ENCODE results near the gene CASTOR2.

Gene CASTOR2

DNA sequence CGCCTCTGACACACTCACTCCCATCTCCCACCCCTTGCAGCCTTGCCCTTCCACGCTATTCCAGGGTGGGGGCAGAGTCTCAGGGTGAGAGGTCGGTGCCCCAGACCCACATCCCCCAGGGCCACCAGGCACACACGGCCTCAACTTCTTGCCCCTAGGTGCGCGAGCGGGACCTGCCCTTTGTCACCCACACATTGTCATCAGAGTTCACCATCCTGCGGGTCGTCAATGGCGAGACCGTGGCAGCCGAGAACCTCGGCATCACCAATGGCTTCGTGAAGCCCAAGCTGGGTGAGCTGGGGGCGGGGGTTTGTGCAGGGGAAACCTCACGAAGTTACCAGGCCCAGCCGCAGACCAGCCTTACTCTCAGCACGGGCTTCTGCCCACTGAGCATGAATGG, 53.3 kb downstream of the CASTOR2 start:
- no peaks in the 10 kb centered on the region for H3K9me3 ChIP-seq (ENCODE audit: control insufficient read depth, low read length)
- no peak overlapping the region for H3K9ac ChIP-seq (ENCODE audit: low read length)
- no peaks in the 10 kb centered on the region for H3K27me3 ChIP-seq (ENCODE audit: control insufficient read depth, insufficient read depth, low read length)
- no peaks in the 10 kb centered on the region for H3K36me3 ChIP-seq (ENCODE audit: control insufficient read depth, insufficient read depth, low read length)
- no peaks in the 10 kb centered on the region for H3K4me1 ChIP-seq (ENCODE audit: control insufficient read depth, insufficient read depth, low read length)
- no peak overlapping the region for H3K4me3 ChIP-seq (ENCODE audit: low read length)

DNA sequence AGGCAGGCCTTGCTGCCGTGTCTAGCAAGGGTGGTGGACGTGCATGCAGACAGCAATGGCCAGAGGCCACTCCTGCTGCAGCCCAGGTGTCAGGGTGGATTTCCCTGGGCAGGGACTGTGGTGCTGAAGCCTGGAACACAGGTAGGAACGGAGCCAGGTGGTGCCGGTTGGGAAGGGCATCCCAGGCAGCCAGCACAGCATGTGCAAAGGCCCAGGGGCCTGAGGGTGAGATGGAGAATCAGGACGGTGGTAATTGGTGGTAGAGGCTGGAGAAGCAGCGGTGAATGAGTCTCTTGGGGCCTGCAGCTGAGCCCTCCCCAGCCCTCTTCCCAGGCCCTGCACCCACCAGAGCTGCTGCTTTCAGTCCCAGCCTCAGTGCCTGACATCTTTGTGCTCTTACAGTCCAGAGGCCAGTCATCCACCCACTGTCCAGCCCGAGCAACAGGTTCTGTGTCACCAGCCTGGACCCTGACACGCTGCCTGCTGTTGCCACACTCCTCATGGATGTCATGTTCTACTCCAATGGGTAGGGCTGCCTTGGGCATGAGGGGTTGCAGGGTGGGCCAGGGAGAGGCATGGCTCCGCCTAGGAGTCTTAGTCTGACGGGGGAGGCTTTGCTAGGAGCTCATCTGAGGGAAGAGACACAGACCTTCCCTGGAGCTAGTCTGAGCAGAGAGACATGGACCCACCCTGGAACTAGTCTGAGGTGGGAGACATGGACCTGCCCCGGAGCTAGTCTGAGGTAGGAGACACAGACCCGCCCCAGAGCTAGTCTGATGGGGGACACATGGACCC, 54.3 kb downstream of the CASTOR2 start:
- Histone ChIP-seq H3K36me3 (ENCODE audit: control insufficient read depth, insufficient read depth, low read length) (no peaks in the 10 kb centered on the region), H3K27me3 (ENCODE audit: control insufficient read depth, insufficient read depth, low read length) (no peaks in the 10 kb centered on the region), H3K4me3 (ENCODE audit: low read length) (no peak overlapping the region)

GRCh38 chr7:75019800-75020199, 55.3 kb downstream of the CASTOR2 start:
- Histone ChIP-seq H3K27me3 (ENCODE audit: control insufficient read depth, insufficient read depth, low read length) (no peaks in the 10 kb centered on the region), H3K36me3 (ENCODE audit: control insufficient read depth, insufficient read depth, low read length) (no peaks in the 10 kb centered on the region), H3K9me3 (ENCODE audit: control insufficient read depth, low read length) (no peaks in the 10 kb centered on the region), H3K4me3 (ENCODE audit: low read length) (no peak overlapping the region), H3K9ac (ENCODE audit: low read length) (no peak overlapping the region), H3K4me1 (ENCODE audit: control insufficient read depth, insufficient read depth, low read length) (no peaks in the 10 kb centered on the region)

More for the DNA sequence above, 54.3 kb downstream of the CASTOR2 start:
- H3K4me1 ChIP-seq (ENCODE audit: control insufficient read depth, insufficient read depth, low read length): no peaks in the 10 kb centered on the region
- no peak overlapping the region for H3K9ac ChIP-seq (ENCODE audit: low read length)
- no peaks in the 10 kb centered on the region for H3K9me3 ChIP-seq (ENCODE audit: control insufficient read depth, low read length)

GRCh38 chr7:75024922-75025321, 60.4 kb downstream of the CASTOR2 start:
- Histone ChIP-seq H3K9ac (ENCODE audit: low read length) (no peak overlapping the region), H3K9me3 (ENCODE audit: control insufficient read depth, low read length) (no peaks in the 10 kb centered on the region), H3K4me3 (ENCODE audit: low read length) (no peak overlapping the region), H3K36me3 (ENCODE audit: control insufficient read depth, insufficient read depth, low read length) (no peaks in the 10 kb centered on the region), H3K4me1 (ENCODE audit: control insufficient read depth, insufficient read depth, low read length) (no peaks in the 10 kb centered on the region), H3K27me3 (ENCODE audit: control insufficient read depth, insufficient read depth, low read length) (no peaks in the 10 kb centered on the region)

DNA sequence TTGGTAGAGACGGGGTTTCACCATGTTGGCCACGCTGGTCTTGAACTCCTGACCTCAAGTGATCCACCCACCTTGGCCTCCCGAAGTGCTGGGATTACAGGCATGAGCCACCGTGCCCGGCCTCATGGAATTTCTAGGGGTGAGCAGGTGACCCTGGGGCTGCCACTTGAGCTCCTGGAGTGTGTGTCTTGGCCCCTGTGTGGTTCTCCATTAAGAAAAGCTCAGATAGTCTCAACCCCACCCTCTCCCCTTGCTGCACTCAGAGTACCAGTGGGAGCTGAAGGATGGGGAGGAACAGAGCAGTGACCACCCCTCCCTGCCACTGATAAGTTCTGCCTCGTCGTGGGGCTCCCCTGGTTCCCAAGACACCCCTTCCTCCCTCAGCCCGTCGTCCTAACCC, 63.8 kb downstream of the CASTOR2 start:
- Histone ChIP-seq H3K36me3 (ENCODE audit: control insufficient read depth, insufficient read depth, low read length) (no peaks in the 10 kb centered on the region), H3K9me3 (ENCODE audit: control insufficient read depth, low read length) (no peaks in the 10 kb centered on the region), H3K4me1 (ENCODE audit: control insufficient read depth, insufficient read depth, low read length) (no peaks in the 10 kb centered on the region), H3K4me3 (ENCODE audit: low read length) (no peak overlapping the region), H3K27me3 (ENCODE audit: control insufficient read depth, insufficient read depth, low read length) (no peaks in the 10 kb centered on the region), H3K9ac (ENCODE audit: low read length) (no peak overlapping the region)

GRCh38 chr7:75033064-75033463, 68.6 kb downstream of the CASTOR2 start:
- H3K4me1 ChIP-seq (ENCODE audit: control insufficient read depth, insufficient read depth, low read length): no peaks in the 10 kb centered on the region
- no peaks in the 10 kb centered on the region for H3K27me3 ChIP-seq (ENCODE audit: control insufficient read depth, insufficient read depth, low read length)
- H3K4me3 ChIP-seq (ENCODE audit: low read length): no peak overlapping the region
- no peak overlapping the region for H3K9ac ChIP-seq (ENCODE audit: low read length)
- no peaks in the 10 kb centered on the region for H3K9me3 ChIP-seq (ENCODE audit: control insufficient read depth, low read length)
- H3K36me3 ChIP-seq (ENCODE audit: control insufficient read depth, insufficient read depth, low read length): no peaks in the 10 kb centered on the region

GRCh38 chr7:75033826-75034225, 69.3 kb downstream of the CASTOR2 start:
- Histone ChIP-seq H3K9ac (ENCODE audit: low read length) (no peak overlapping the region), H3K9me3 (ENCODE audit: control insufficient read depth, low read length) (no peaks in the 10 kb centered on the region), H3K4me3 (ENCODE audit: low read length) (no peak overlapping the region), H3K4me1 (ENCODE audit: control insufficient read depth, insufficient read depth, low read length) (no peaks in the 10 kb centered on the region), H3K36me3 (ENCODE audit: control insufficient read depth, insufficient read depth, low read length) (no peaks in the 10 kb centered on the region), H3K27me3 (ENCODE audit: control insufficient read depth, insufficient read depth, low read length) (no peaks in the 10 kb centered on the region)

GRCh38 chr7:75038508-75038907, 74.0 kb downstream of the CASTOR2 start:
- Histone ChIP-seq H3K9me3 (ENCODE audit: control insufficient read depth, low read length) (no peaks in the 10 kb centered on the region), H3K27me3 (ENCODE audit: control insufficient read depth, insufficient read depth, low read length) (no peaks in the 10 kb centered on the region), H3K4me1 (ENCODE audit: control insufficient read depth, insufficient read depth, low read length) (no peaks in the 10 kb centered on the region), H3K4me3 (ENCODE audit: low read length) (no peak overlapping the region), H3K36me3 (ENCODE audit: control insufficient read depth, insufficient read depth, low read length) (peaks cover 5% of the 10 kb centered on the region), H3K9ac (ENCODE audit: low read length) (no peak overlapping the region)

DNA sequence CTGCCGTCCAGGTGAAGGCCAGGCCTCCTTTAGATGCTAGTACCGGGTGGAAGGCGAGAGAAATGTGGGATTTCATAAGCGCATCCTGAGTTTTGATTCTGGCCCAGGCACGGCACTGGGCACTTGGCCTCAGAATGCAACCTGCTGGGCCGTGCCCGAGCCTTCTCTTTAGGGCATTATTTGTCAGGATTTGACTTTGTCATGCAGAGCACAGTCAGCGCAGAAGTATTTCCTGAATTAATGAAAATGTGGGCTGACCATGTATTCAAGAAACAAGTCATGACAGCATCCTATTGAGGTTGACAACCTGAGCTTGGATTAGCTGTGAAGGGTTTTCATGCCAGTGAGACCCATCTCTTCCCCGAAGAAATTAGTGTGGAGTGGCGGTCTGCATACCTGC, 74.7 kb downstream of the CASTOR2 start:
- H3K9ac ChIP-seq (ENCODE audit: low read length): no peak overlapping the region
- H3K27me3 ChIP-seq (ENCODE audit: control insufficient read depth, insufficient read depth, low read length): no peaks in the 10 kb centered on the region
- peaks cover 5% of the 10 kb centered on the region for H3K36me3 ChIP-seq (ENCODE audit: control insufficient read depth, insufficient read depth, low read length)
- H3K4me1 ChIP-seq (ENCODE audit: control insufficient read depth, insufficient read depth, low read length): no peaks in the 10 kb centered on the region
- no peaks in the 10 kb centered on the region for H3K9me3 ChIP-seq (ENCODE audit: control insufficient read depth, low read length)
- no peak overlapping the region for H3K4me3 ChIP-seq (ENCODE audit: low read length)

DNA sequence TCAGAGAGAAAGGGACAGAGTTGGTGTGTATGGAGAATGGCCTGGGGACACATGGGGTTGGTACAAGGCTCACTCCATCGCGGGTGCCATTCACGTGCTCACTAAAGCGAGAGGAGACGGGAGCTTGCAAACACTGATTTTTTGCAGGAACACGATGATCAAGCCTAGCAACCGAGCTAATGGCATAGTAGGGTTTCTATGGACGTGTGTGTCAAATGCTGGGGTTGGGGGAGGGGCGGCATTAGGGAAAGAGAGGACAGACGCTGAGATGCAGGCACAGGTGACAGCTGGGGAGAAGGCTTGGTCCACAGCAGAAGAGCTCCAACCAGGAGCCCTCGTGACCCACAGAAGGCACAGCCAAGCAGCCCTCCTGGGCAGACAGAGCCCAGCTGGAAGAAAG, 75.2 kb downstream of the CASTOR2 start:
- no peaks in the 10 kb centered on the region for H3K27me3 ChIP-seq (ENCODE audit: control insufficient read depth, insufficient read depth, low read length)
- peaks cover 5% of the 10 kb centered on the region for H3K36me3 ChIP-seq (ENCODE audit: control insufficient read depth, insufficient read depth, low read length)
- H3K4me1 ChIP-seq (ENCODE audit: control insufficient read depth, insufficient read depth, low read length): no peaks in the 10 kb centered on the region
- H3K4me3 ChIP-seq (ENCODE audit: low read length): no peak overlapping the region
- no peak overlapping the region for H3K9ac ChIP-seq (ENCODE audit: low read length)
- H3K9me3 ChIP-seq (ENCODE audit: control insufficient read depth, low read length): no peaks in the 10 kb centered on the region

- Histone ChIP-seq H3K9me3 (ENCODE audit: control insufficient read depth, low read length) (no peaks in the 10 kb centered on the region), H3K4me3 (ENCODE audit: low read length) (no peak overlapping the region), H3K4me1 (ENCODE audit: control insufficient read depth, insufficient read depth, low read length) (no peaks in the 10 kb centered on the region), H3K36me3 (ENCODE audit: control insufficient read depth, insufficient read depth, low read length) (peaks cover 5% of the 10 kb centered on the region), H3K9ac (ENCODE audit: low read length) (no peak overlapping the region), H3K27me3 (ENCODE audit: control insufficient read depth, insufficient read depth, low read length) (no peaks in the 10 kb centered on the region)
Measured at GRCh38 chr7:75040512-75040911, 76.0 kb downstream of the CASTOR2 start.

DNA sequence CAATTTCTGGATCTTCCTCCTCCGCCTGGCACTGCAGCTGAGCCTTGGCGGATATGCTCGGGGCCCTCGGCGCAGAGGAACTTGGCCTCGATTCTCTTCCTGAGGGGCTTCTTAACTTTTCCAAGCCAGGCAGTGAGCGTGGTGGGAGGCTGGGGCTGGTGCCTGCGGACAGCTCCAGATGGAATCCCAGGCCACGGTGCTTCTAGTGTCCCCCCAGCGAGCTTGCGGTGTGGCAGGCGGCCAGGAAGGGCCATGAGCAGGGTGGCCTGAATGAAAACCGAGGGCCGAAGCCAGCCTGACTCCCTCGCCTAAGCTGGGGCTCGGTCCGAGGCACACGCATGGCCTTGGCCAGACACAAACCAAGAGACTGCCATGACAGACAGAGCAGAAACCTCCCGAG, 77.8 kb downstream of the CASTOR2 start:
- H3K4me3 ChIP-seq (ENCODE audit: low read length): no peak overlapping the region
- peaks cover 5% of the 10 kb centered on the region for H3K36me3 ChIP-seq (ENCODE audit: control insufficient read depth, insufficient read depth, low read length)
- H3K9ac ChIP-seq (ENCODE audit: low read length): no peak overlapping the region
- H3K4me1 ChIP-seq (ENCODE audit: control insufficient read depth, insufficient read depth, low read length): peaks cover 6% of the 10 kb centered on the region
- no peaks in the 10 kb centered on the region for H3K9me3 ChIP-seq (ENCODE audit: control insufficient read depth, low read length)
- no peaks in the 10 kb centered on the region for H3K27me3 ChIP-seq (ENCODE audit: control insufficient read depth, insufficient read depth, low read length)
